WERI-Rb-1 (cell line): ENCODE results near the gene ZNF503.

Experiments used
- DNase-seq: peaks from one replicate; pipeline ENCODE4 v3.0.0-alpha.2; 2020
- H3K27ac ChIP-seq: fragments of 250-450 bp; sonication (Bioruptor Pico); 2 replicates; pipeline ENCODE4 v1.5.1; 2020; ENCODE audit warnings: mild to moderate bottlenecking, moderate library complexity
- H3K27me3 ChIP-seq: fragments of 250-450 bp; sonication (Bioruptor Pico); 2 replicates; pipeline ENCODE4 v1.5.1; 2021; ENCODE audit warnings: mild to moderate bottlenecking, low read depth, moderate library complexity; ENCODE audit not compliant: insufficient read depth, severe bottlenecking
- H3K36me3 ChIP-seq: fragments of 250-450 bp; sonication (Bioruptor Pico); 2 replicates; pipeline ENCODE4 v1.5.1; 2020; ENCODE audit warnings: mild to moderate bottlenecking, moderate library complexity
- H3K4me3 ChIP-seq: 2 replicates; pipeline ENCODE4 v1.5.1; 2011; ENCODE audit warnings: low read depth, mild to moderate bottlenecking, control low read depth, low read length
- H3K9me3 ChIP-seq: fragments of 250-450 bp; sonication (Bioruptor Pico); 2 replicates; pipeline ENCODE4 v1.5.1; 2021; ENCODE audit warnings: mild to moderate bottlenecking, moderate library complexity; ENCODE audit not compliant: severe bottlenecking
- TF ChIP-seq, protein P1 (sequence below): IDR thresholded peaks from 2 replicates; pipeline ENCODE4 v1.5.1; 2011; ENCODE audit warnings: low read depth, mild to moderate bottlenecking, control low read depth, inconsistent platforms, low read length

ZNF503 gene

DNA sequence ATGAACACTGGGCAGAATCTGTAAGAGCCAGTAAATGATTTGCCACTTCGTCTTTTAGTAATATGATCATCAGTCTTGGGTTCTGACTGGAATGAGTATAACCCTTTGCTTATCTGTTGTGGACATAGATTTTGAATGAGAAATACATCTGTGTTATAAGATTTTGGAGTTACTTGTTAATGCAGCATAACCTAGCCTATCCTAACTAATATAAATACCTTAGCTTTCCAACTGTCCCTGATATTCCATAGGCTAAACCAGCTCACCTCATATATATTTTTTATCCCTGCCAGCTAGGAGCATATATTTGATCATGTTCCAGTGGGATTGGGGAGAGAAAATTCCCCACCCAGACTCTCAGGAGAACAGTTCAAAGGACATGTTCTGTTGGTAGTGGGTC is 44.9 kb upstream of the ZNF503 start:
- no peaks in the 10 kb centered on the region for H3K27me3 ChIP-seq
- no peak overlapping the region for H3K27ac ChIP-seq
- TF ChIP-seq, protein P1, sequence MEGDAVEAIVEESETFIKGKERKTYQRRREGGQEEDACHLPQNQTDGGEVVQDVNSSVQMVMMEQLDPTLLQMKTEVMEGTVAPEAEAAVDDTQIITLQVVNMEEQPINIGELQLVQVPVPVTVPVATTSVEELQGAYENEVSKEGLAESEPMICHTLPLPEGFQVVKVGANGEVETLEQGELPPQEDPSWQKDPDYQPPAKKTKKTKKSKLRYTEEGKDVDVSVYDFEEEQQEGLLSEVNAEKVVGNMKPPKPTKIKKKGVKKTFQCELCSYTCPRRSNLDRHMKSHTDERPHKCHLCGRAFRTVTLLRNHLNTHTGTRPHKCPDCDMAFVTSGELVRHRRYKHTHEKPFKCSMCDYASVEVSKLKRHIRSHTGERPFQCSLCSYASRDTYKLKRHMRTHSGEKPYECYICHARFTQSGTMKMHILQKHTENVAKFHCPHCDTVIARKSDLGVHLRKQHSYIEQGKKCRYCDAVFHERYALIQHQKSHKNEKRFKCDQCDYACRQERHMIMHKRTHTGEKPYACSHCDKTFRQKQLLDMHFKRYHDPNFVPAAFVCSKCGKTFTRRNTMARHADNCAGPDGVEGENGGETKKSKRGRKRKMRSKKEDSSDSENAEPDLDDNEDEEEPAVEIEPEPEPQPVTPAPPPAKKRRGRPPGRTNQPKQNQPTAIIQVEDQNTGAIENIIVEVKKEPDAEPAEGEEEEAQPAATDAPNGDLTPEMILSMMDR, result no peak
- H3K9me3 ChIP-seq, result peaks cover 24% of the 10 kb centered on the region
- H3K36me3 ChIP-seq, result no peaks in the 10 kb centered on the region
- no peak overlapping the region for H3K4me3 ChIP-seq
- no peak for DNase-seq

DNA sequence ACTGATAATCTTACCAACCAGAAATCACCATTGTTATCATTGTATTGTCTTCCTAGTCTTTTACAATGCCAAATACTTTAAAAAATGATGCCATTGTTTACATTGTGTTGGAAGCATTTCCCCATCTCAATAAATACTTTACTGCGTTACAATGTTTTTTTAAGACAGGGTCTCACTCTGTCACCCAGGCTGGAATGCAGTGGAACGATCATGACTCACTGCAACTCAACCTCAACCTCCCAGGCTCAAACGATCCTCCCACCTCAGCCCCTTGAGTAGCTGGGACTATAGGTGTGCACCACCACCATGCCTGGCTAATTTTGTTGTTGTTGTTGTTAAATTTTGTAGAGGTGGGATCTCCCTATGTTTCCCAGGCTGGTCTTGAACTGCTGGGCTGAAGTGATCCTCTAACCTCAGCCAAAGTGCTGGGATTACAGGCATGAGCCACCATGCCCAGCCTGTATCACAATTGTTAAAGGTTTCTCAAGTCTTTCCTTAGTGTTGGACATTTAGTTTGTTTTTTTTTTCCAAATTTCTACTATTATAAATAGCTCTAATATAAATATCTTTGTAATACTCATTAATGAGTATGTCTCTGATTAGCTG is 43.3 kb upstream of the ZNF503 start:
- no peak for DNase-seq
- TF ChIP-seq, protein P1, result no peak
- H3K9me3 ChIP-seq, result peaks cover 24% of the 10 kb centered on the region
- no peak overlapping the region for H3K4me3 ChIP-seq
- H3K27me3 ChIP-seq, result no peaks in the 10 kb centered on the region
- H3K36me3 ChIP-seq, result no peaks in the 10 kb centered on the region
- H3K27ac ChIP-seq, result no peak overlapping the region

DNA sequence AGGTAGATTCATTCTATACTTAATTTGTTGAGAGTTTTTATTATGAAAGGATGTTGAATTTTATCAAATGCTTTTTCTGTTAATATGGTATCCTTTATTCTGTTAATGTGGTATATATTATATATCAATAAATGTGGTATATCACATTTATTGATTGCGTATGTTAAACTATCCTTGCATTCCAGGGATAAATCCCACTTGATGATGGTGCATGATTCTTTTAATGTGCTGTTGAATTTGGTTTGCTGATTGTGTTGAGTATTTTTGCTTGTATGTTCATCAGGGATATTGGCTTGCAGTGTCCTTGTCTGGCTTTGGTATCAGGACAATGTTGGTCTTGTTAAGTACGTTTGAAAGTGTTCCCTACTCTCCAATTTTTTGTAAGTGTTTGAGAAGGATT is 41.8 kb upstream of the ZNF503 start:
- TF ChIP-seq, protein P1, result no peak
- Histone ChIP-seq H3K4me3 (no peak overlapping the region), H3K9me3 (peaks cover 24% of the 10 kb centered on the region), H3K27me3 (no peaks in the 10 kb centered on the region), H3K27ac (no peak overlapping the region), H3K36me3 (no peaks in the 10 kb centered on the region)
- no peak for DNase-seq

DNA sequence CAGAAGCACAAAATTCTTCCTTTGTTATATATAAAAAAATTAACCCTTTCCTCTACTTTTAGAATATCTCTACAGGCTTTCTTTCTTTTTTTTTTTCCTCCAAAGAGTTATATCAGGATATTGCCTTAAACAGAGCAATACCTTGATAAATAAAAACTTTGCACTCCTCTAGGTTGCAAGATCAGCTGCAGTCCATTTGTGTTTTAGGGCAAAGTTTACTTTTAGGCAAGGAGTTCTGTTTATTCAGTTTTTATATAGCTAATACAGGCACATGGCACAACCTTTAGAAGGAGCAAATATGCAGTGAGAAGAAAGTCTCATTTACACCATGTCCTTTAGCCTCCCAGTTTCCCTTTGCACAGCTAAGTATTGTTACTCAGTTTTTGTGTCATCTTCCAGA is 40.1 kb upstream of the ZNF503 start:
- Histone ChIP-seq H3K9me3 (peaks cover 21% of the 10 kb centered on the region), H3K27ac (no peak overlapping the region), H3K27me3 (no peaks in the 10 kb centered on the region), H3K4me3 (no peak overlapping the region), H3K36me3 (no peaks in the 10 kb centered on the region)
- TF ChIP-seq, protein P1, result no peak
- no peak for DNase-seq

DNA sequence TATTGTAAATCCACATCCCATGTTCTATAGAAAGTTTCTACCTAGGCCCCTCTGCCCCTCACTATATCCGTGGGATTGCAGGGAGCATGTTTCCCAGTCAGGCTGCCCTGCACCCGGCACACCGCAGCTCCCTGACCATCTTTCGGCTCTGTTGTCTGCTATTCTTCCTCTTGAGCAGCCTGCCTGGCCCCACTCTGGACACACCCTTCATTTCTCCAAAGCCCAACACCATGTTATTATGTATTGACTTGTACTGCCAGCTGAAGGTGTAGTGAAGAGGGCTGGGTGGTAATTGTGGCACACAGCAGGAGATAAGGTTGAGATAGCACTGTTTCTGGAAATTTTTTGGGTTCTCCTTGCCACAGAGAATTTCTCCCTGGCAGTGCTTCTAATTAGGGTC is 39.6 kb upstream of the ZNF503 start:
- Histone ChIP-seq H3K36me3 (no peaks in the 10 kb centered on the region), H3K27me3 (no peaks in the 10 kb centered on the region), H3K4me3 (no peak overlapping the region), H3K9me3 (peaks cover 20% of the 10 kb centered on the region), H3K27ac (no peak overlapping the region)
- TF ChIP-seq, protein P1, result no peak
- DNase-seq, result no peak

DNA sequence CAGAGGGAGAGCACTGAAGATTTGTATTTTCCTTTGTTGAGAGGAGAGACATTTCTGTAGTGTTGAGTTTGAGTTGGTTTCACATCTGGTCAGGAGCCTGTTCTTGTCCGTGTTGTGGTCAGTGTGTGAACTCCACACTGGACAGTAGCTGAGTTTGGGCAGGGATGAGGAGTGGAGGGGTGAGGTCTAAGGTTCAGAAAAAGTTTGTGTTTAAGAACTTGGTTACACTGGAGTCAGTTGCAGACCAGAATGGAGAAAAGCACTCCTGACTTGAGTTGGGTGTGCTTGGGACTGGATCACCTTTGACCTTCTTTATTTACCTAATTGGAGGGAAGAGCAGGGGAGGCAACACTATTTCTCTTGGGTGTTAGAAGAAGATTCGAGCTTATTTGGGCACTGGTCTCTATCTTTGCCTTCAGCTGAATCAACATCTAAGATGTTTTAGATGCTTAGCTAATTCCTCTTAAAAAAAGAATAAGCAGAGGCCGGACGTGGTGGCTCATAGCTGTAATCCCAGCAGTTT is 38.8 kb upstream of the ZNF503 start:
- Histone ChIP-seq H3K36me3 (no peaks in the 10 kb centered on the region), H3K4me3 (no peak overlapping the region), H3K9me3 (peaks cover 14% of the 10 kb centered on the region), H3K27me3 (no peaks in the 10 kb centered on the region), H3K27ac (no peak overlapping the region)
- DNase-seq, result no peak
- TF ChIP-seq, protein P1, result no peak
